Keratinocyte (primary cell): ENCODE results near the gene KCNAB2. TPM values are rescaled to one million over a fixed set of nuclear protein-coding genes. Genes with fewer than 3 reads are reported as not detected.

Source experiments
- DNase-seq: peaks from one replicate; pipeline ENCODE4 v3.0.0-alpha.2; 2011; ENCODE audit warnings: low read depth, missing footprints, low spot score
- FAIRE-seq: peaks from 2 replicates; lab custom pipeline; 2011; peaks lifted over from hg19 to GRCh38; lab: Jason Lieb, UNC
- H2AFZ ChIP-seq: 2 replicates; pipeline ENCODE4 v1.6.0; 2012; ENCODE audit warnings: low read length, control low read depth, inconsistent platforms; ENCODE audit not compliant: control insufficient read depth
- H3K27ac ChIP-seq: 2 replicates; pipeline ENCODE4 v1.5.1; 2011; ENCODE audit warnings: low read length; ENCODE audit not compliant: control insufficient read depth, insufficient read depth
- H3K27me3 ChIP-seq: 3 replicates; pipeline ENCODE4 v1.6.0; 2011; ENCODE audit warnings: low read length; ENCODE audit not compliant: control insufficient read depth, insufficient read depth; ENCODE audit errors: extremely low read depth
- H3K36me3 ChIP-seq, 2 experiments: 2 replicates in 1 of 2; 3 replicates in 1 of 2; pipeline ENCODE4 v1.5.1; 2011; ENCODE audit warnings: low read length in 2 of 2, mild to moderate bottlenecking in 1 of 2; ENCODE audit not compliant: control insufficient read depth in 2 of 2, insufficient read depth in 2 of 2; ENCODE audit errors: extremely low read depth in 1 of 2
- H3K4me1 ChIP-seq: 3 replicates; pipeline ENCODE4 v1.5.1; 2011; ENCODE audit warnings: low read length; ENCODE audit not compliant: control insufficient read depth, insufficient read depth; ENCODE audit errors: extremely low read depth
- H3K4me2 ChIP-seq: 3 replicates; pipeline ENCODE4 v1.6.0; 2011; ENCODE audit warnings: low read depth, low read length; ENCODE audit not compliant: control insufficient read depth, insufficient read depth; ENCODE audit errors: extremely low read depth
- H3K4me3 ChIP-seq, 3 experiments: fragments of 200-600 bp in 1 of 3; sonication (generic) in 1 of 3; 2 replicates in 2 of 3; 3 replicates in 1 of 3; pipeline ENCODE4 v1.5.1; 2011 to 2016; ENCODE audit warnings: low read length in 3 of 3, mild to moderate bottlenecking in 3 of 3, control low read depth in 2 of 3, inconsistent platforms in 1 of 3, low read depth in 1 of 3, mixed read lengths in 1 of 3, mixed run types in 1 of 3, moderate library complexity in 1 of 3; ENCODE audit not compliant: control insufficient read depth in 2 of 3, insufficient read depth in 2 of 3; ENCODE audit errors: extremely low read depth in 1 of 3
- H3K79me2 ChIP-seq: 2 replicates; pipeline ENCODE4 v1.6.0; 2012; ENCODE audit warnings: low read length; ENCODE audit not compliant: control insufficient read depth, insufficient read depth
- H3K9ac ChIP-seq: 3 replicates; pipeline ENCODE4 v1.6.0; 2011; ENCODE audit warnings: low read length; ENCODE audit not compliant: control insufficient read depth, insufficient read depth; ENCODE audit errors: extremely low read depth
- H3K9me1 ChIP-seq: 3 replicates; pipeline ENCODE4 v1.6.0; 2011; ENCODE audit warnings: low read length; ENCODE audit not compliant: control insufficient read depth, insufficient read depth; ENCODE audit errors: extremely low read depth
- H3K9me3 ChIP-seq: 2 replicates; pipeline ENCODE4 v1.5.1; 2012; ENCODE audit warnings: low read depth, low read length; ENCODE audit not compliant: control insufficient read depth
- H4K20me1 ChIP-seq: 3 replicates; pipeline ENCODE4 v1.6.0; 2011; ENCODE audit warnings: low read length; ENCODE audit not compliant: control insufficient read depth, insufficient read depth; ENCODE audit errors: extremely low read depth
- CTCF ChIP-seq, 3 experiments: IDR thresholded peaks in 1 of 3; conservative IDR thresholded peaks in 1 of 3; optimal IDR thresholded peaks in 1 of 3; 2 replicates in 2 of 3; 3 replicates in 1 of 3; pipeline versions ENCODE3 to v1.5.1; 2011; ENCODE audit warnings: low read length in 3 of 3, mild to moderate bottlenecking in 3 of 3, moderate library complexity in 2 of 3, control low read depth in 1 of 3, inconsistent platforms in 1 of 3; ENCODE audit not compliant: insufficient read depth in 2 of 3; ENCODE audit errors: extremely low read depth in 1 of 3
- EZH2 ChIP-seq: IDR thresholded peaks from one replicate; pipeline ENCODE4 v1.6.1; 2012; ENCODE audit warnings: inconsistent platforms, mild to moderate bottlenecking, low read length, moderate library complexity
- dilution Hi-C: fragments of 300-500 bp; cut with MboI; formaldehyde crosslinking; loops from one replicate; pipeline ENCODE4 v1.7.0; 2020; ENCODE audit warnings: low sequenced_read_pairs; ENCODE audit not compliant: extremely low pct_ligation_motif_present
- polyA plus RNA-seq, 5 experiments: library from polyadenylated mRNA; depleted of rRNA in 3 of 5; stranded (reverse) in 3 of 5; stranded (forward) in 1 of 5; unstranded in 1 of 5; fragments of >200 nt; gene quantifications; 1 replicate in 1 of 5; 2 replicates in 3 of 5; 3 replicates in 1 of 5; pipeline versions ENCODE4 v1.2.1 to v1.2.3, GENCODE V29; 2011 to 2012; ENCODE audit warnings: missing spikeins in 2 of 5, low read depth in 1 of 5, low replicate concordance in 1 of 5

The KCNAB2 gene
- polyA plus RNA-seq, 1 donor (not counting 4 experiments of a cell fraction or from before 2014, with no cell fraction given) = 1.8 TPM

GRCh38 chr1:6145864-6146410 lies 100.2 kb downstream of the KCNAB2 start:
- H3K4me2 ChIP-seq = no peak overlapping the region
- no peak overlapping the region for H3K4me3 ChIP-seq
- H3K27me3 ChIP-seq = peaks cover 18% of the 10 kb centered on the region

GRCh38 chr1:6148497-6149241 lies 103.0 kb downstream of the KCNAB2 start:
- DNase-seq (peak; percentile 35), FAIRE-seq (no peak)
- dilution Hi-C loops = no loop called here
- H3K9me1 ChIP-seq = no peaks in the 10 kb centered on the region
- peak overlapping the region; percentile 76 for H3K4me2 ChIP-seq
- no peaks in the 10 kb centered on the region for H3K79me2 ChIP-seq
- peaks cover 3% of the 10 kb centered on the region for H3K4me1 ChIP-seq
- H4K20me1 ChIP-seq = no peaks in the 10 kb centered on the region
- H3K4me3 ChIP-seq = no peak overlapping the region
- H3K27ac ChIP-seq = no peak overlapping the region
- peaks cover 18% of the 10 kb centered on the region for H3K27me3 ChIP-seq
- TF ChIP-seq EZH2 (no peak), CTCF (optimal IDR thresholded peaks at IDR 0.05 in 1 of 3, IDR thresholded peaks at IDR 0.05 in 1 of 3, conservative IDR thresholded peaks at IDR 0.05 in 1 of 3; ENCODE audit: extremely low read depth in 1 of 3, insufficient read depth in 2 of 3, low read length in 3 of 3) (no peak)
- peaks cover 3% of the 10 kb centered on the region for H3K9me3 ChIP-seq
- peak overlapping the region; percentile 55 for H2AFZ ChIP-seq
- no peak overlapping the region for H3K9ac ChIP-seq
- no peaks in the 10 kb centered on the region for H3K36me3 ChIP-seq

More at GRCh38 chr1:6145864-6146410, 100.2 kb downstream of the KCNAB2 start:
- H2AFZ ChIP-seq = no peak overlapping the region
- no peak for TF ChIP-seq EZH2
- no peak for TF ChIP-seq CTCF (optimal IDR thresholded peaks at IDR 0.05 in 1 of 3, IDR thresholded peaks at IDR 0.05 in 1 of 3, conservative IDR thresholded peaks at IDR 0.05 in 1 of 3; ENCODE audit: extremely low read depth in 1 of 3, insufficient read depth in 2 of 3, low read length in 3 of 3)
- H3K9me1 ChIP-seq = no peaks in the 10 kb centered on the region
- no peaks in the 10 kb centered on the region for H3K79me2 ChIP-seq
- no peak overlapping the region for H3K27ac ChIP-seq
- H3K36me3 ChIP-seq = no peaks in the 10 kb centered on the region
- H4K20me1 ChIP-seq = no peaks in the 10 kb centered on the region
- FAIRE-seq (peak; percentile 41), DNase-seq (no peak)
- no peak overlapping the region for H3K9ac ChIP-seq
- H3K4me1 ChIP-seq = peaks cover 3% of the 10 kb centered on the region
- H3K9me3 ChIP-seq = peaks cover 3% of the 10 kb centered on the region
- dilution Hi-C loops = no loop called here
